ENCODE measurements around the gene CPNE1. TPM values are rescaled to one million over a fixed set of nuclear protein-coding genes. Genes with fewer than 3 reads are reported as not detected.

CPNE1 gene
- total RNA-seq, 3 donors from 2014 or later (not counting 1 experiment from before 2014, with no cell fraction given) = 298 to 342 (median 334) TPM

- Histone ChIP-seq H3K36me3 (ENCODE audit: control insufficient read depth, insufficient read depth, low read length) (peaks cover 48% of the 10 kb centered on the region), H3K27me3 (ENCODE audit: control insufficient read depth, insufficient read depth, low read length) (no peaks in the 10 kb centered on the region), H3K27ac (ENCODE audit: low read length) (no peak overlapping the region), H3K4me3 (ENCODE audit: low read length) (no peak overlapping the region), H3K9me3 (ENCODE audit: control insufficient read depth, insufficient read depth, low read length) (no peaks in the 10 kb centered on the region), H3K4me1 (ENCODE audit: control insufficient read depth, insufficient read depth, low read length) (peaks cover 7% of the 10 kb centered on the region)
- Mint-ChIP-seq H3K27me3 (ENCODE audit: low read depth in 2 of 2) (no peaks in the 10 kb centered on the region), H3K36me3 (no peaks in the 10 kb centered on the region), H3K4me3 (no peak overlapping the region), H3K9me3 (no peaks in the 10 kb centered on the region), H3K27ac (peak overlapping the region; percentile 37 to 81), H3K4me1 (peaks cover 40 to 42% of the 10 kb centered on the region in 2 donors)
- no peak for TF ChIP-seq CTCF (IDR thresholded peaks at IDR 0.05)
- no CpG with 5 or more reads among the region's 3 CpGs for WGBS (ENCODE audit: insufficient coverage)
- DNase-seq (no peak), ATAC-seq (no peak)
- intact Hi-C loops (cut with micrococcal nuclease) = no loop called here
Observed at GRCh38 chr20:35650632-35651031, 14.1 kb downstream of the CPNE1 start.

- Mint-ChIP-seq H3K4me1 (peaks cover 58 to 60% of the 10 kb centered on the region in 2 donors), H3K9me3 (no peaks in the 10 kb centered on the region), H3K27ac (peak overlapping the region; percentile 80 to 81), H3K27me3 (ENCODE audit: low read depth in 2 of 2) (no peaks in the 10 kb centered on the region), H3K36me3 (no peaks in the 10 kb centered on the region), H3K4me3 (no peak overlapping the region)
- Histone ChIP-seq H3K36me3 (ENCODE audit: control insufficient read depth, insufficient read depth, low read length) (peaks cover 31% of the 10 kb centered on the region), H3K9me3 (ENCODE audit: control insufficient read depth, insufficient read depth, low read length) (no peaks in the 10 kb centered on the region), H3K4me3 (ENCODE audit: low read length) (no peak overlapping the region), H3K27me3 (ENCODE audit: control insufficient read depth, insufficient read depth, low read length) (no peaks in the 10 kb centered on the region), H3K4me1 (ENCODE audit: control insufficient read depth, insufficient read depth, low read length) (peaks cover 5% of the 10 kb centered on the region), H3K27ac (ENCODE audit: low read length) (no peak overlapping the region)
- intact Hi-C loops (cut with micrococcal nuclease) = no loop called here
- TF ChIP-seq CTCF (IDR thresholded peaks at IDR 0.05) = no peak
- ATAC-seq = no peak
- no peak for DNase-seq
Observed at GRCh38 chr20:35648836-35649235, 15.9 kb downstream of the CPNE1 start.

GRCh38 chr20:35644806-35645205, 19.9 kb downstream of the CPNE1 start:
- no peak overlapping the region for H3K4me3 ChIP-seq (ENCODE audit: low read length)
- no peaks in the 10 kb centered on the region for H3K9me3 Mint-ChIP-seq
- H3K9me3 ChIP-seq (ENCODE audit: control insufficient read depth, insufficient read depth, low read length) = no peaks in the 10 kb centered on the region
- H3K27me3 ChIP-seq (ENCODE audit: control insufficient read depth, insufficient read depth, low read length) = no peaks in the 10 kb centered on the region
- ATAC-seq (no peak), DNase-seq (no peak)
- H3K4me1 ChIP-seq (ENCODE audit: control insufficient read depth, insufficient read depth, low read length) = peaks cover 5% of the 10 kb centered on the region
- H3K27ac ChIP-seq (ENCODE audit: low read length) = no peak overlapping the region
- no peak overlapping the region for H3K4me3 Mint-ChIP-seq
- WGBS (ENCODE audit: insufficient coverage) = 95% methylated on average over 2 of the region's 2 CpGs
- no peaks in the 10 kb centered on the region for H3K36me3 Mint-ChIP-seq
- H3K27ac Mint-ChIP-seq = peak overlapping the region; percentile 77 to 78
- no peaks in the 10 kb centered on the region for H3K27me3 Mint-ChIP-seq (ENCODE audit: low read depth in 2 of 2)
- TF ChIP-seq CTCF (IDR thresholded peaks at IDR 0.05) = no peak
- peaks cover 78 to 80% of the 10 kb centered on the region in 2 donors for H3K4me1 Mint-ChIP-seq
- intact Hi-C loops (cut with micrococcal nuclease) = no loop called here
- H3K36me3 ChIP-seq (ENCODE audit: control insufficient read depth, insufficient read depth, low read length) = peaks cover 2% of the 10 kb centered on the region

GRCh38 chr20:35643045-35643444, 21.7 kb downstream of the CPNE1 start:
- Mint-ChIP-seq H3K4me1 (peaks cover 73 to 74% of the 10 kb centered on the region in 2 donors), H3K9me3 (no peaks in the 10 kb centered on the region), H3K36me3 (no peaks in the 10 kb centered on the region), H3K27me3 (ENCODE audit: low read depth in 2 of 2) (no peaks in the 10 kb centered on the region), H3K27ac (peak overlapping the region; percentile 47 to 77), H3K4me3 (no peak overlapping the region)
- 93% methylated on average over 7 of the region's 7 CpGs for WGBS (ENCODE audit: insufficient coverage)
- H3K4me3 ChIP-seq (ENCODE audit: low read length) = no peak overlapping the region
- H3K4me1 ChIP-seq (ENCODE audit: control insufficient read depth, insufficient read depth, low read length) = peaks cover 5% of the 10 kb centered on the region
- no peak for DNase-seq
- H3K36me3 ChIP-seq (ENCODE audit: control insufficient read depth, insufficient read depth, low read length) = no peaks in the 10 kb centered on the region
- no peak for ATAC-seq
- TF ChIP-seq CTCF (IDR thresholded peaks at IDR 0.05) = no peak
- no peaks in the 10 kb centered on the region for H3K27me3 ChIP-seq (ENCODE audit: control insufficient read depth, insufficient read depth, low read length)
- no peaks in the 10 kb centered on the region for H3K9me3 ChIP-seq (ENCODE audit: control insufficient read depth, insufficient read depth, low read length)
- no peak overlapping the region for H3K27ac ChIP-seq (ENCODE audit: low read length)
- intact Hi-C loops (cut with micrococcal nuclease) = no loop called here

All from natural killer cell (primary cell).